GM18520 (cell line): ENCODE data around the gene ZNF654.
"Not testable (repeated sequence)": the region's sequence is repeated elsewhere in the genome, so short reads cannot be mapped to it uniquely, and the experiment has no call there.

Experiments
- ATAC-seq: cut with Tn5 transposase; IDR thresholded peaks from one replicate; pipeline ENCODE4 v1.9.1; 2021; ENCODE audit not compliant: unreplicated experiment

Gene ZNF654

DNA sequence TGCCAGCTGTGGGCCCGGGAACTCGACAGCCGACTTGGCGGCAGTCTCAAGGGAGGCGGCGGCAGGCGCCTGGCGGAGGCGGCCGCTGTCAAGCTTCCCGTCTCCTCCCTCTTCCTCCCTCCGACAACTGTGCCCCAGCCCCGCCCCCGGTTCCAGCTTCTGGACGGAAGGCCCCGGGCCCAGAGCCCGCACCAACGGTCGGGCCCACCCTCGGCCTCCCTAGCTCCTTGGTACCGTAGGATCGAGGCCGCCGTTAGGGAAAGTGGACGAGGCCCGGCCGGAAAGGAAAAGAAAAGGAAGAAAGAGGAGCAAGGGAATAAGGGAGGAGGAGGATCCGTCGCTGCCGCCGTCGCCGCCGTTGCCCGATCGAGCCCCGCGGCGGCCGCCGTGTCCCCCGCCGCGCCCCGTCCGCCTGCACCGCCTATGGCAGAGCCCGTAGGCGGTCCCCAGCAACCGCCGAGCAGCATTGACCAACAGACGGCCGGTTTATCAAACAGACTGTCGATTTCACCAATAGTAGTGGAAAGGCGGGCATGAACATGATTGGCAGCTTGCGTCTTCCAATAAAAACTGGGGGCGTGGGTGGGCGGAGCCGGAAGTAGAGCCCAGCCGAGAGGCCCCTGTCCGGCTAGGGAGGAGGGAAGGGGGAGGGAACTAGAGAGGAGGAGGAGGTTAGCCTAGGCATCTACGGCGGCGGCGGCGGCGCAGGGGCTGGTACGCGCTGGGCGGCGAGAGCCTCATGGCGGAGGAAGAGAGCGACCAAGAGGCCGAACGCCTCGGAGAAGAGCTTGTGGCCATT is at the start of gene ZNF654, which contains the start of gene CGGBP1:
ZNF654 (plus strand) TSS at position 675 of the 799 bp plus-strand sequence; CDS start at position 740, 65 bp downstream.
CGGBP1 (minus strand) TSS at position 425 of the 799 bp plus-strand sequence. CDS start 3,029 bp downstream, outside the sequence.
- ATAC-seq, result peak; percentile 93

DNA sequence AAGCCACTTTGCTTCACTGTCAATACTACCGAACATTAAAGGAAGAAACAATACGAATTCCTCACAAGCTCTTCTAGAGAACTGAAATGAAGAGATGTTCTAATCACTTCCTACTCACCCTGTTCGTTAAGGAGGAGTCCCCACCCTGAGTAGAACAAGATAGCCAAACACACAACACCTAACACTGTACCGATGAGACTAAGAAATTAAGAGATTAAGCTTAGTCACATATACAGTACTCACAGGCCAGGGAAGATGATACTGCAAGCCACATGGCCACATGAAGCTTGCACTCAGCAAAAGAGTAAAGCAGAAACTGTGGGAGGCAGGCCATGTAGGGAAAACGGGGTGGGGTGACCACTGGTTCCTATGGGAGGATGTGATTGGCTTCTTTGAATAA is 48.2 kb upstream of the ZNF654 start:
- ATAC-seq, result no peak

DNA sequence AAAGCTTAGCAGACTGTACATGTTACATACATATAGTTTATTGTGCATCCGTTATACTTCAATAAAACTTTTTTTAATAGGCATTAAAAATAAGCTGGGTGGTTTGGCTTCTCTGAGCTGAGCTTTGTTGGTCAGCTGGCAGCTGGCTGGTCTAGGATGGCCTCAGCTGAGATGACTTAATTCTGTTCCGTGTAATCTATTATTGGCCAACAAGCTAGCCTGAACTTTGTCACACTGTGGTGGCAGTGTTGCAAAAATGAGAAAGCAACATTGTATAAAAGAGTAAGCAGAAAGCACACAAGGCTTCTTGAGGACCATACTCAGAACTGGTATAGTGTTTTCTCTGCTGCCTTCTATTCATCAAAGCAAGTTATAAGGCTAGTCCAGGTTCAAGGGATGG is 45.5 kb upstream of the ZNF654 start:
- no peak for ATAC-seq

DNA sequence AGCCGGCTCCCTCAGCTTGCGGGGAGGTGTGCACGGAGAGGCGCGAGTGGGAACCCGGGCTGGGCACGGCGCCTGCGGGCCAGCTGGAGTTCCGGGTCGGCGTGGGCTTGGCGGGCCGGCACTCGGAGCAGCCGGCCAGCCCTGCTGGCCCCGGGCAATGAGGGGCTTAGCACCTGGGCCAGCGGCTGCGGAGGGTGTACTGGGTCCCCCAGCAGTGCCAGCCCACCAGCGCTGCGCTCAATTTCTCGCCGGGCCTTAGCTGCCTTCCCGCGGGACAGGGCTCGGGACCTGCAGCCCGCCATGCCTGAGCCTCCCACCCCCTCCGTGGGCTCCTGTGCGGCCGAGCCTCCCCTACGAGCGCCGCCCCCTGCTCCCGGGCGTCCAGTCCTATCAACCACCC is 43.4 kb upstream of the ZNF654 start:
- not testable (repeated sequence) for ATAC-seq

DNA sequence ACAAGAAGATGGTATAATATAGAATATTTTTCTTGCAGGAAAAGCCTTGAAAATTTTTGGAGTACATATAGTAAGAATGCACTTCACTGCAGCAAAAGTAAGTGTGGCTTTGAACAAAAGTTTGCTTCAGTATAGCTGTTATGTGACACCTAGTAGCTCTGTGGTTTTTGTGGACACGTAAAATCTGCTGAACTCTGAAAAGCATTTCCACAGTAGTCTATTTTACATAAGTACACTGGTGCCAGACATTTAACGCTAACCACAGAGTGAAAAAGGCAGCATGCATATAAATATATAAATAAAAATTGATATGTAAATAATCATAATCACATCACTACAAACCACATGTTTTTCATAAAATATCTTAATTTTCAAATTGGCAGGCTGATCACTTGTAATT is 40.0 kb upstream of the ZNF654 start:
- ATAC-seq, result peak; percentile 99

DNA sequence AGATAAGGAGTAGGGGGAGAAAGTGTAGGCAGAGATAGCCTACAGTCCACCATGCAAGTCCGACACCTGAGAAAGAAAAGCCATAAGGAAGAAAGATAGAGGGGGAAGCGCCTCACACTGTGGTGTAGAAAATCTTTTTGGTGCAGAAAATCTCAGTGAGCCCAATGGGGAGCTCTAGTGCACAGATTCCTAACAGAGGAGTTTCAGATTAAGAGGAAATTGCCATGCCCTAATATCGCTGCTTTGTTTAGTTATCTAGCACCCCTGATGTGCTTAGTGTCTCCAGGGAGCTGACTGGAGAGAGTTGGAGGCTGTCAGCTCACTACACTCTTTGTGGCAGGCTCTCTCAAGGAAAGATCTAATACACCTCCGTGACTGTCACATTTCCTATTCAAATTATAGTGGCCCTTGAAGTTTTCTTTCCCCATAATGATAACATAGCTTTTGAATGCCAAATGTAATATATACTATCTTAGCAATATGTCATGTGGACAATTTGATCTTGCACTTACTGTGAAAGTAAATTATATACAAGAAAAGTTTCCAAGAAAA is 34.0 kb upstream of the ZNF654 start:
- ATAC-seq, result no peak

DNA sequence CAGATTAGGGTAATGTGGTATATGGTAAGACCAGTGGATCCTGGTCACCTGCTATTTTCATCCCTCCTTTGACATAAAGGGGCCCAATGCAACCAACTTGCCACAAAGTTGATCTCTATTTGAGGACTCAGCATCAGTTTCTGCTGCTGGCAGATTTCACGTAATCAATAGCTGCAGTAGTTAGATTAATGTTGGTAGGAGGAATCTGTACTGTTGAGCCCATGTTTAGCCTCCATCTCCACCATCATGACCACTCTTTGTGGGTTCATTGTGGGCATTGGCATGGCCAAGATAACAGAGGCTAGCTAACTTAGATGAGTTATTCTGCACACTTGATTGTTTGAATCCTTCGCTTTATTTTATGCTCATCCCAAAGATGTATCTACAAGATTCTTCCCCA is 30.2 kb upstream of the ZNF654 start:
- ATAC-seq, result no peak

DNA sequence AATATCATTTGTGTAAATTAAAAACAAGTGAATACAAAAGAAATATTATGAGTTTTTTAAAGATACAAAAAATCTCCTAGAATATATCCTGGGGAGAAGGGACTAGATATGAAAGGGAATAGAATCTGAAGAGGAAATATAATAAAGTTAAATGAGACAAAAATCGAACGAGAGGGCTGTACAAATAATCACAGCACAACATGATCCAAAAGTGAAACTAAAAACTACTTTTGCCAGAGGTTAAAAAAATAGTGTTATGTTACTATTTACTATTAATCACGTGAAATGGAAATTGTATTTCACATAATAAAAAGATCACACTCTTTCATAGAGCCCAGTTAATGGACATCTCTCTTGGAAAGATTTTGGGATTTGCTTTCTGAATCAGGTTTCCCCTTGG is 28.8 kb upstream of the ZNF654 start:
- no peak for ATAC-seq

DNA sequence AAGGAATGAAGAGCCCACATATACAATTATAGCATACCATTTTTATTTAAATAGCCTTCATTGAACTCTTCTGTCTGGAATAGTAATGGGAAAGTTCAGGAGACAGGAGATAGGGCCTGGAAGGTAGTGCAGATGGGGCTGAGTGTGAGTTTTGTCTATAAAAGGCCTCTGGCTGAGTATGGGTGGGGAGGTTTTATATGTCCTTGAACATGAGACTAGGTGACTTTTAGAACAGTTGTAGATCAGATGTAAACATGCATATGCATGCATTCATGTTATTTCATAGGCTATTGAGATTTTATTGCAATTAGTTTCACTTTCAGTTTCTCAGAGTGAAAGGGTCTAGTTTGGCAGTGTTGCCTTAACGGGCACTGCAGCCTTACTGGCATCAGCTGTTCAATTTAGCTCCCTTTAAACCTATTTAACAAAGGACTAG is 27.4 kb upstream of the ZNF654 start:
- ATAC-seq, result peak; percentile 77

DNA sequence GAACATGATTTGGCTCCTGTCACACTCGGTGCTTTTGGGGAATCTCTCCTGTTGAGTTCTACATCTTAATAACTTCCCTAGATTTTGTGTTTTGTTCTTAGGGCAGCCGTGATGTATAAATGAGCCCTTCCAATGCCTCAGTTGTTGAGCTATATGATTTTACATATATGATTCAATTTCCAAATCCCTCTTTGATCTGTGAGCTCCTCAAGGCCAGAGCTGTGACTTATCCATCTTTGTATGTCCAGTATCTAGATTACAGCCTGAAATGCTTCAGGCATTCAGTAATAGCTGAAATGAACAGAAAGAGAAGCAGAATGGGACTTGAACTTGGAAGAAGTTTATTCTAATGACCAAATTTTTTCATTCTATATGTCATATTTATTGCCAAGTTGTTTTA is 26.8 kb upstream of the ZNF654 start:
- no peak for ATAC-seq

DNA sequence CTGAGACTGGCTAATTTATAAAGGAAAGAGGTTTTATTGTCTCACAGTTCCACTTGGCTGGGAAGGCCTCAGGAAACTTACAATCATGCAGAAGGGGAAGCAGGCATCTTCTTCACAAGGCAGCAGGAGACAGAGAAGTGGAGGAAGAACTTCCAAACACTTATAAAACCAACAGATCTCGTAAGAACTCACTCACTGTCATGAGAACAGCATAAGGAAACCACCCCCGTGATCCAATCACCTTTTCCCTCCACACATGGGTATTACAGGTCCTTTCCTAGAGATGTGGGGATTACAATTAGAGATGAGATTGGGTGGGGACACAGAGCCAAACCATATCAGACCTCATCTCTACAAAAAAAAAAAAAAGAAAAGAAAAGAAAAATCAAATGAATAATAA is 26.0 kb upstream of the ZNF654 start:
- ATAC-seq, result no peak

DNA sequence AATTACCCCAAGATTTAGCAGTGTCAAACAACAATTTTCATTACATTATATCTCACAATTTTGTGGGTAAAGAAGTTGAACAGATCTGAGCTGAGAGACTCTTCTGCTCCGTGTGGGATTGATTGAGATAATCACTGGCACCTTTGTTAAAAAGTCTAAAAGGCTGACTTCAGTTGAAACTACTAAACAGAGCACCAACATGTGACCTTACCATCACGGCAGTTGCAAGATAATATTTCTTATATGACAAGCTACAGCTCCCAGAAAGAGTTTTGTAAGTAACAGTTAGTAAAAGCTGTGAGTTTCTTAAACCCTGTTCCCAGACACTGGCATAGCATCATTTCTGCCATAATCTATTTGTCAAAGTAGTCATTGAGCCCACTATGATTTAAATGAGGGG is 25.2 kb upstream of the ZNF654 start:
- ATAC-seq, result no peak

DNA sequence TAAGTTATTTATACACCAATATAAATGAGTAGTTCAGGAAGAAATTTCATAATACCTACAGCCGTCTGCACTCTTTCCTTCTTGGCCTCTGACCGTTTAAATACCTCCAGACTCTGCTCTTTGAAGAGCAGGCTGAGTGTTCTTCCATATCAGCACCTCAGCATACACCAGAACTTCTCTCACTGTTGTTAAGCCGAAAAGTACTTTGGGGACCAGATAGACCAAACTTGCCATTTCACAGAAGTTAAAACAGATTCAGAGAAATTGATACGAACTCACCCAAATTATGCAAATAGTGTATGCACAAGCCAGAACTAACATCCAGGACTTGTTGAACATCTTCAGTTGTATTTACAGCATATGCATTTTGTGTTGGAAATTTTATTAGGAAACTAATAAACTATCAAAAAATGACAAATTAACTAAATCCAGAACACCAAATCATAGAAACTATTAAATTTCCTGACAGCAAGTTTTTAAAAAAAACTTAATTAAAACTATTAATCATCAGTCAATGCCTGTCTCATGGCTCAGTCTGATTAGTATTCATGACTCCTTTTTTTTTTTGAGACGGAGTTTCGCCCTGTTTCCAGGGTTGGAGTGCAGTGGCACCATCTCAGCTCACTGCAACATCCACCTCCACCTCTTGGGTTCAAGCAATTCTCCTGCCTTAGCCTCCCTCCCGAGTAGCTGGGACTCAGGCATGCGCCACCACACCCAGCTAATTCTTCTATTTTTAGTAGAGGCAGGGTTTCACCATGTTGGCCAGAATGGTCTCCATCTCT is 24.4 kb upstream of the ZNF654 start:
- ATAC-seq, result no peak

DNA sequence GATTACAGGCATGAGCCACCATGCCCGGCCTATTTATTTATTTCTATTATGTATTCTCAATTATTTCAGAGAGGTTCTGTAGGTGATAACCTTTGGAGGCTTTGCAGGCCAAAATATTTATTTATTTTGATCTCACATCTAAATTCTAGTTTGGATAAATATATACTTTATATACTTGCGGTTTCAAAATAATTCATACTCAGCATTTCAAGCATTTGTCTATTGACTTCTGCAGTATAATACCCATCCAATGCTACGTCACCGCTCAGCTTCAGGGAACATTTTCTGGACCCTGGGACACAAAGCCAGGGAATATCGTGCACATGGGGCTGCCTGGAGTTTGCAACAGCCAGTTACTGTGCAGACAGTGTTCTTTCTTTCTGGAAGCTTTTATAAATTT is 22.8 kb upstream of the ZNF654 start:
- ATAC-seq, result no peak

DNA sequence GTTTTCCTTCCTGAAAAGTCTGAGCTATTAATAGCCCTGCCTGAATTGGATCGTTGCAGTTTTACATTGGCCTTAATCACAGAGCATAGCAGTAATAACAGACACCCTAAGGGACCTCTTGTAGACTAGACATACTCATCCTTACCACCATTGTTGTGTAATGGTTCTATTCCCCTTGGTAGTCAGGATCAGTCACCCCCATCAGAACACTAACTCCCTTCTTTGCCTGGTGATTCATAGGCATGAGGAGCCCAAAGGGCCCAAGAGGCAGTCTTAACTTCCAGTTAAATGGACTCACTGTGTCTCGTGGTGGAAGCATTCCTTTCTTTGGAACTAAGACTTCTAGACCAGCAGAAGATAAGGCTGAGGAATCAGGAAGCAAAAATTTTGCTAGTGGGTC is 20.5 kb upstream of the ZNF654 start:
- no peak for ATAC-seq

DNA sequence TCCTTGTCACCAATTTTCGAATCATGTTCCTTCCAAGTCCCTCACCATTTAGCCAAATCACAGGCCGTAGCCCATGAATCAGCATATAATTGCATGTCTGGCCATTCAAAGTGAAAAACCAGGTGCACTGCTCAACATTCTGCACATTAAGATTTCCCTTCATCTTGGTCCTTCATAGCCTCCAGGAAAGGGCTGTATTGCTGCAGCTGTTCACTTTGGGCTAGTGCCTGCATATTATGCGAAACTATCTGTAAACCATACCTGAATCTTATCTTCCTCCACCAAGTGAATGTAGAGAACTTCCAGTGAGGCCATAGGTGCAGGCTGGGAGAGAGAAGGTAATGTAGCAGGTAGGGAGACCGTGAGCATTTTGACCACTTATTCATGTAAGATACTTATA is 18.5 kb upstream of the ZNF654 start:
- ATAC-seq, result no peak

DNA sequence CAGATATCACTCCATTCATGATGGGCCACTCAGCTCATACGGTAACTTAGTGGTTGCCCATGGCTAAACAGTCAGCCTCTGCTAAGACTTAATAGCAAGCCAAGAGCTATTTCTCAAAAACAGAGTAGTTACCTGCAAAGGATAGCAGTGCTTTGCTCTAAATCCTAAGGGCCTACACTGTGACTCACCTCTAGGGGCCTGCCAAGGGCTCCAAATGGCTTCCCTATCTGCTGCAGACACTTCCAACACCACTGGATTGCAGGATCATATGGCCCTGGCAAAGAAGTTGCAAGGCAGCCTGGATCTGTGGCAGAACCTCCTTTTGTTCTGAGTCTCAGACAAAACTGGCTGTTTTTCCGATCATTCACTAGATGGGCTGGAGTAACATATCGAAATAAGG is 18.1 kb upstream of the ZNF654 start:
- ATAC-seq, result no peak

DNA sequence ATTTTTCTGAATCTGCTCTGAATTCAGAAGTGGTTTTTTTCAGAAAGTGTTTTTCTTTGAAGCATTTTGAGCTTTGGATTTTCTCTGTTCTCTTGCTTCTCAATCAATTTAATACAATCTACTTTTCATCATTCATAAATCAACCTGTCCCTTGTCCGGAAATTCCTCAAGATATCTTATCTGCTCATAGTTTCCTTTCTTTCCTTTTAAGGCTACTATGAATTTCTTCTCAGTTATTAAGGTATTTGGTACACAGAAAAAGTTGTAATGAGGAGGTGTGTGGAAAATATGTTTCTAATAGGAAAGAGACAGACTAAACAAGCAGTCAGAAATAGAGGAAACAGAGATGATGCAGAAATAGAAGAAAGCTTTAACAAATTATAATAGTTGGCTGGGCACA is 14.6 kb upstream of the ZNF654 start:
- no peak for ATAC-seq

DNA sequence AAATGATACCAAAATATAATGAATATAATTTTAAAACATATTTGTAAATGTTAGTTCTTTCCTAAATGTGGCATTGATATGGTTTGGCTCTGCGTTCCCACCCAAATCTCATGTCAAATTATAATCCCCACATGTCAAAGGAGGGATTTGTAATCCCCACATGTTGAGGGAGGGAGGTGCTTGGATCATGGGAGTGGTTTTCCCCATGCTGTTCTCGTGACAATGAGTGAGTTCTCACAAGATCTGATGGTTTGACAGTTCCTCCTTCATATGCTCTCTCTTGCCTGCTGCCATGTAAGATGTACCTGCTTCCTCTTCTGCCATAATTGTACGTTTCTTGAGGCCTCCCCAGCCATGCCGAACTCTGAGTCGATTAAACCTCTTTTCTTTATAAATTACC is 12.3 kb upstream of the ZNF654 start:
- no peak for ATAC-seq

DNA sequence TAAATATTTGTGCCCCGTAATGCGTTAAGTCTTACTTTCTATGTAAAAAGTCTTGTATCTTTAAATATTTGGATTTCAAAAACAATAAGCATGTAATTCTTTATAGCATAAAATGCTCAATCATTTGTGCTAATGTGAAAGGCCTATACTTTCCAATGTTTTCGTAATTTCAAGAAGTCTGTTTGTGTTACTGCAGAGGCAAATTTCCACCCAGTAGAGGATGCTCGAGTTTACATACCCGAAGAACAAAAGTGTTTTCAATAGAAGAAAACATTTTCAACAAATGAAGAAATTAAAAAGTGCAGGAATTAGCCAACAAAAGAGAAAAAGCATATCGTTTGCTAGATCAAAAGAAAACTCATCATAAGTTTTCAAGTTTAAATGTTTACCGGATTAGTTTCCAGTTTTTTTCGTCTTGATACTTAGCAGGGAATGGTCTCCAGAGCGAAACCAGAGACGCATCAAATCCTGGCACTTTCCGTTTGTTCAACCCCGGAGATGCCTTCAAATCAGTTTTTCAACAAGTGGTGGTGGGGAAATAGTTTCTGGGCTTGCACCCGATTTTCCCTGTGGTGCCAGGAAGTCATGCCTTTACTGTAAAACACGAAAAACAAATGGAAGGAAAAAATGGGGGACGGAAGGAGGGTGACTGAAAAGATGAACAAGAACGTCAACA is 1.3 kb upstream of the ZNF654 start:
- ATAC-seq, result no peak

DNA sequence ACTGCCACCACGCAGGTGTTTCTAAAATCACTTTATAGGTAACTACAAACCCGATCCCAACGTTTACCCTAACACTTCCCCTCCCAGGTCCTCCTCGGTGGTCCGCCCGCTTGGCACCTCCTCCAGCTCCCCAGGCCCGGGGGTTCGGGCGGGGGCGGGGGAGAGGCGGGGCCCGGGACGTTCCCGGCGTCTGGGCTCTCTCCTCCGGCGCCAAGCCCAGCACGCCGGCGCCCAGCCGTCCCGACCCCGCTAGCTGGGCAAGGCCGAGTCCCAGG is 812 bp upstream of the ZNF654 start:
- ATAC-seq, result no peak
